Activated T-helper 9 cell treated with anti-CD3 and anti-CD28 coated beads, Interleukin-2, amount 50 U/mL, for 16 hours (primary cell): ENCODE measurements around the gene NMT1.
A peak's percentile ranks its signal among the peaks of the same experiment; 100 is the strongest.

Experiments used
- DNase-seq: peaks from one replicate; pipeline ENCODE4 v3.0.0-alpha.2; 2020; ENCODE audit warnings: low read depth

NMT1 gene

DNA sequence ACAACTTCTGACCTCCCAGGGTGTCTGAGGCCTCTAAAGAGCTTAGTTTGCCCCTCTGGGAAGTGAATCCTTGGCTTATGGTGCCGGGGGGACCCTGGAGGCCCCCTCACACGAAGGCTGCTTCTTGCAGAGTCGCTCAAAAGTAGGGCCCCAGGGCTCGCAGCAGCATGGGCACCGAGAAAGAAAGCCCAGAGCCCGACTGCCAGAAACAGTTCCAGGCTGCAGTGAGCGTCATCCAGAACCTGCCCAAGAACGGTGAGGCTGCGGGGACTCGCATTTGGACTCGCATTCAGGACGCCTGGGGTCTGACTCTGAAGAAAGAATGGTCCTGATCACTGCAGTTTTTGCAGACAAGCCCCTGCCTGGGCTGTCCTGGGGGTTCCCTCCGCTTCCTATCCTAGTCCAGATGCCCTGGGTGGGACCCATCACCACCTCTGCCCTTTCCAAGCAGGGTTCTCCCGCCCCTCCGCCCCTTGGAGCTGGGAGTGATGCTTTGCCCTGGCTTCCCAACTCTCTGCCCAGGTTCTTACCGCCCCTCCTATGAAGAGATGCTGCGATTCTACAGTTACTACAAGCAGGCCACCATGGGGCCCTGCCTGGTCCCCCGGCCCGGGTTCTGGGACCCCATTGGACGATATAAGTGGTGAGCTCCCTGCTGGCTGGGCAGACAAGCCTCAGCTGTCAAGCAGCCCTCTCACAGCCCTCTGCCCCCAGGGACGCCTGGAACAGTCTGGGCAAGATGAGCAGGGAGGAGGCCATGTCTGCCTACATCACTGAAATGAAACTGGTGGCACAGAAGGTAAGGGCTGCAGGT is 75.1 kb downstream of the NMT1 start:
- no peak for DNase-seq

DNA sequence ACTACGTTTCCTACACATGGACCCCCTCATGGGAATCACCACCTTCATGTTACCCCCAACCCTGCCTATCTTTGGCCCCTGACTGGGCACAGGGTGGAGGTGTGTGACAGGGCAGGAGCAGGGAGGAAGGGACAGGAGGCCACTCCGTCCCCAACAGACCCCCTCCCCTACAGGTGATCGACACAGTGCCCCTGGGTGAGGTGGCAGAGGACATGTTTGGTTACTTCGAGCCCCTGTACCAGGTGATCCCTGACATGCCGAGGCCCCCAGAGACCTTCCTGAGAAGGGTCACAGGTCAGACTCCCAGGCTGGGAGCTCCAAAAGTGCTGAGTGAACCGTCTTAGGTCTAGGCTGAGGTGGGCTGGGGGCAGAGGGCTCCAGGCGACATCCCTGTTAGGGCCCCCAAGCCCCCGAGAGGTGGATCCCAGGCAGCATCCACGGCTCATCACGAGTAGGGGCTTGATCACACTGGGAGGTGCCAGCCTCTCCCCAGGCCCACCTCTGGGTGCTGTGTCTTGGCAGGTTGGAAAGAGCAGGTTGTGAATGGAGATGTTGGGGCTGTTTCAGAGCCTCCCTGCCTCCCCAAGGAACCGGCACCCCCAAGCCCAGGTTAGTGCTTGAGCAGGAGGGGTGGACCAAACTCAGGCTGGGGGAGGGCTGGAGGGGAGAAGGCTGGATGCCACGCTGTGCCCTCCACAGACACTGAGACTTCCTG is 75.9 kb downstream of the NMT1 start:
- no peak for DNase-seq

DNA sequence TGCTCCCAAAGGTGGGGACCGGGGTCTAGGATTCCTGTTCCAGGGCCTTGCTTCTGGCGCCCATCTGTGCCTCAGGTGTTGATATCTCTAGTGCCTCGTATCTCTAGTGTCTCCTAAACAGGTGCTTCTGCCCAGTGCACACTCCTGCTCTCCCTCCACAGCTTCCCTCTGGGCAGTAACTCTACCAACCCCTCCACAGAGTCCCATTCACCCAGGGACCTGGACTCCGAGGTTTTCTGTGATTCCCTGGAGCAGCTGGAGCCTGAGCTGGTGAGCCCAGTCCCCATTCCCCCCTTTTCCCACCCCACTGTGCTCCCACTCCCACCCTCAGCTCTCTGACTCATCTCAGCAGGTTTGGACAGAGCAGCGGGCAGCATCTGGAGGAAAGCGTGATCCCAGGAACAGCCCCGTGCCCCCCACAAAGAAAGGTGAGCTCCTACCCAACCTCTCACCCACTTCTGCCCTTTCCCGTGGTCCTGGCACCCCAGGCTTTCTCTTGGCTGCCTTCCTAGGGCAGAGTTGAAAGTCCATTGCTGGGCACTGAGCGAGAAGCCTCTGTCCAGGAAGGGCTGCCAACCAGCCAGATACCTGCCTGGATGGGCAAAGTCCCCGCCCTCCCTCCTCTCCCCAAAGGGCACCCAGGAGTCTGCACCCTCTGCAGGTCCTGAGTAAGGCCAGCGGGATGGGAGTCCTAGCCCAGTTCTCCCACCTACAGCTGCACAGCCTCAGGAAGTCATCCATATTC is 76.6 kb downstream of the NMT1 start:
- no peak for DNase-seq

DNA sequence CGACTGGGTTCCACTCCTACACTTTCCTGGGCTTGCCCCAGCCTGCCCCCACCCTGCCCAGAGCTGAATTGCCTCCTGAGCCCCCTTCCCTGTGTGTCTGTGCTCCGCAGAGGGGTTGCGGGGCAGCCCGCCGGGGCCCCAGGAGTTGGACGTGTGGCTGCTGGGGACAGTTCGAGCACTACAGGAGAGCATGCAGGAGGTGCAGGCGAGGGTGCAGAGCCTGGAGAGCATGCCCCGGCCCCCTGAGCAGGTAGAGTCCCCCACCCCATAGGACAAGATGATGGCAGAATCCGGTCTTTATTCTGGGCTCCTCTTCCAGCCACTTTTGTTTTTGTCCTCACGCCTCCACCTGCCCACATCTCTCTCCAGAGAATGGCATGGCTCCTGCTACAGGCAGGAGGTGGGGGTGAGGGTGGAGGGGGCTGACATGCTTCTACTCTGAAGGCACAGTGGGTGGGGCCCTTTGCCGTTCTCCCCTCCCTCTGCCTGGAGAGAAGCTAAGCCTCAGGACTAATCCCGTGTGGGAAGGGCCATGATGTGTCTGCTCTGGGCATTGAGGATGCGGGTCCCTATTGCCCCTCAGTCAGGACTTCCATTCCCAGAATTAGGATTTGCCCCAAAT is 77.9 kb downstream of the NMT1 start:
- DNase-seq, result no peak

DNA sequence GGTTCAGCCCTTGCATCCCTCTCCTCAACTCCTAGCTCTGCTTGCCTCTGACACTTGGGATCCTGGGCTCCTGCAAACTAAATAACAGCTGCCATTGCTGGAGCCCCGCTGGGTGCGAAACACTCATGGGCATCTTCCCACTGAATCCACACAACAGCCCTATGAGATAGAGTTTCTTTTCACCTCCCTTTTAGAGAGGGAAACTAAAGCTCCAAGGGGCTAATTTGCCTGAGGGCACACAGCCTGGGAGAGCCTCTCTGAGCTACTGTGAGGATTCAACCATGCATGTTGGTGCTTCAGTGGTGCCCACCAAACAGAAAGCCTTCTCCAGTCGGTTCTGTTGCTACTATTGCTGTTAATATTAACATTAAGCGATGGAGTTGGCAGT is 78.4 kb downstream of the NMT1 start:
- DNase-seq, result no peak

DNA sequence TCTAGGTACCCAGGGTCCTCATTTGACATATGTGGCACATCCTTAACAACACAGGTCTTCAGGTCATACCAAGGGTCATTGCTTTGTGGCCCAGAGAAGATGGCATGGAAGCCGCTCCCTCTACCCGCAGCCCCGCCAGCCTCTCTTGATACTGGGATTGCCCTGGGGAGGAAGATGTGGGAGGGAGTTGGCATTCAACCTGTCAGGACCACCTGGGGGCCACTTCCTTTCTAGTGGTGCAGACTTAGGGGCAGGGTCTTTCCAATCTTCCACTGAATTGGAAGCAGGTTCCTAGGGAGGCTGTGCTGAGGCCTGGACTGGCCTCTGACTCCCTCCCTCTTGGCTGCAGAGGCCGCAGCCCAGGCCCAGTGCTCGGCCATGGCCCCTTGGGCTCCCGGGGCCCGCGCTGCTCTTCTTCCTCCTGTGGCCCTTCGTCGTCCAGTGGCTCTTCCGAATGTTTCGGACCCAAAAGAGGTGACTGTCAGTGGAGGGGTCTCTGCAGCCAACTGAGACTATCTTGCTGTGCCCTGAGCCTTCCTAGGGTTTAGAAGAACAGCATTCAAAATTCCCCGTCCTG is 82.1 kb downstream of the NMT1 start:
- no peak for DNase-seq

DNA sequence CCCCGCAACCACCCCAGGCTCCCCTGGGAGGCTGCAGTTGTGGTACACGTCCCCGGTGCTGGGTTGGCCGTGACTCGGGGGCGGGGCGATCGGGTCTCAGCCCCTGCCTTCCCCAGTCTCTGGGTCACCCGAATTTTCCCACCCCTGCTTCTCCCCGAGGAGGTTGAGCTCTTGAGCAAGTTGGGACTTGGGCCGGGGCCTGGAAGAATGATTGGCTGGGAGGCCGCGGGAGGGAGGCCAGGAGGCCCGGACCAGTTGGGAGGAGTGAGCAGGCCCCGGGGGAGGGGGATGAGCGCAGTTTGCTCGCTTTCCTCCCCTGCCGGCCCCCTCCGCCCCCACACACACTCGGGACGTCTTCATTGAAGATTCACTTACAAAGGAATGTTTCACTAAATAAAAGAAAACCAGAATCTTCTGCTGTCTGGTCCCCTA is 82.7 kb downstream of the NMT1 start:
- no peak for DNase-seq

DNA sequence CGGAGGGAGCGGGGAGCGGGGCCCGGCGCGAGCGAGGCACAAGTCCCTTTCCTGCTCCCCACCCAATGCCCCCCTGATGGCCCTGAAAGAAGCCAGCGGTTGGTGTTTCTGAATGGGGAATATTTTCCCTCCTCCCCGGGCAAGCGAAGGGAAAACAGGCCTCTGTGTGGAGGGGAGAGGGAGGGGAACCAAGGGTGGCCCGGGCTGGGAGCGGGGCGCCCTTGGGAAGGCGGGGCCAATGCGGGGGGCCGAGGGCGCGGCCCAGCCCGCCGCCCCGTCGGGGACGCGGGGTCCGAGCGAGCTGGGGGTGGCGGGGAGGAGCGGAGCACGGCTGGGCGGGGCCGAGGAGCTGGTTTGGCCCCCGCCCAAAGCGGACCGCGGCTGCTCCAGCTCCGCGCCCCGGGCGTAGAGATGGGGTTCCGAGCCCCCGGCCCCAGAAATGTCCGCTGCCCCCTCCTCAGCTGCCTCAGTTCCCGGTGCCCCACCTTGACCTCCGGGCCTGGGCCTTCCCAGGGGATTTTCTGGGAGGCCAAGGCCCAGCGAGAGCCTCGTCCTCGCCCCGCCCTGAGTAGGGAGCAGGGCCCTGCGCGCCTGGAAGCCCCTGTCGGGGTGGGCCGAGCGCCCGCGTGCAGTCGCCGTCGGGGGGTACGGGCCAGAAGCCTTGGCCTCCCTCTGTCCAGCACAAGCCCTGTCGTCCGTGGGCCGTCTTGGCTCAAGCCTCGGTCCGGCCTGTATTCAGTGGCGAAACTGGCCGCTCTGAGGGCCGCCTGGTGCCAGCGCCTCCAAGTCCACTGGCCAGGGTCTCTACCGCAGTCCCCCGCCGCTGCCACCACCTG is 83.3 kb downstream of the NMT1 start:
- DNase-seq, result no peak

DNA sequence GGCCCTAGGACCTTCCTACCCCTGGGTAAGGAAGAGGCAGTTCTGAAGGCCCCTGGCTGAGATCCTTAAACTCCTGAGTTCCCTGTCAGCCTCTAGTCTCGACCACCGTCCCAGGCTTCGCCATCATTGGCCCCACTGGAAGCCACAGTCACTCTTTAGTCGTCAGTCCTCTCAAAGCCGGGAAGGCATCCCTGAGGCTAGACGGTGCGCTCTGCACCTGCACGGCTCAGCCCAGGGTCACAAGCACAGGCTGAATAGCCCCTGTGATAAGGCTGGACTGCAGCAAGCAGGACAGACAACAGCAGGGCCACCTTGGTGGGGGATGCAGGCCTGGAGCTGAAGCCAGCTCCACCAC is 83.9 kb downstream of the NMT1 start:
- DNase-seq, result no peak

DNA sequence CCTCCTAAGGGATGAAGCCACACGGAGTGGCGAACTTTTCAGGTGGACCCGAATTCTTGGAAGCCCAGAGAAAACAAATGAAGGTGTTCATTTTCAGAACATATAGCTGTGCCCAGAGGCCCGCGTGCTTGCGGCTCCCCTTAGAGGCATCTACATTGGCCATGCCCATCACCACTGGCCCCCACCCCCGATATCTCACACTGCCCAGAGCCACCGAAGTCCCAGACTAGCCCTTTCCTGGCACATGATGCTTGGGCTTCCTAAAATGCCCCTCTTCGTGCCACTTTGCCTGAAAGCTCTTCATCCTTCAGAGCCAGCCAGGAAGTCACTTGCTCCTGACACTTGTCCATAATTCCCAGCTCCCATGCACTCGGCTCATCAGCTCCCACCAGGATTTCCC is 85.0 kb downstream of the NMT1 start:
- no peak for DNase-seq

DNA sequence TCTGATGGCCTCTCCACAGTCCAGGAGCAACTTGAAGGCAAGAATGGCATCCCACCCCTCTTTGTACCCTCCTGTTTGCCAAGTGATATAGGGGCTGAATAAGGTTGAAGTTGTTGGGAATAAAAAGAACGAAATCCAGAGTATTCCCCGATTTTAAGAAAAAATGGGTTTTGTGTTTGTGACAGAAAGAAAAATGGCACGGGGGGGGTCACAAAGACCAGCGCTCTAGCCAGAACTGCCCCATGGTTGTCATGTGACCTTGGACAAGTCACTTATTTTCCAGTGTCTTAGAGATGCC is 85.4 kb downstream of the NMT1 start:
- no peak for DNase-seq

DNA sequence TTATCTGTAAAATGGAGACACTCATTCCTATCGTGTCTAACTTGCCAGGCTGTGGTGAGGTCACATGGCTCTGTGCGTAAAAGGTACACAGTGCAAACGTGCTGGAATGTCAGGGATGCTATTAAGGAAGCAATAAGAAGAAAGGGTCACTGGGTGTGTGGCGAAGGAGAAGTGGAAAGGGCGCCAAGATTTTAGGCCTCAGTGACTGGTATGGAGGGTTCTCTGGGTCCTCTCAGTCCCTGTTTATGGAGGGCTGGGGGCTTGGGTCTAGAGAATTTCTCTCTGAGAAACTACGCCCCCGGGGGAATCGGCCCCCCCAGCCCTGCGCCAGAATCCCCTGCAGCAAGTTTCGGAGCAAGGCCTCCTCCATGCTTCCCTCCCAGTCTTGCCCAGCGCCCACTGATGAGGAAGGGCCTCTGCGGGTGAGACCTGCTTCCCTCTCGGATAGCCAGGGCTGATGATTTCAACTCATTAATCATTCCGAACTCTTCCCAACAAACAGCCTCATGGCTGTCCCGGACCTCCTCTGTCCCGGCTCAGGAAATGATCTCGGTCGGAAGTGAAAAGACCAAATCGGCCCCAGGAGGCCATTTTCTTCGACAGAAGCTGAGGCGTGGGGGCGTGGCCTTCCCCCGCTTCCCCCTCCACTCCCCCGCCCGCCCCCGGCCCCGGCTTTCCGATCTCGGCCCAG is 85.9 kb downstream of the NMT1 start:
- no peak for DNase-seq

DNA sequence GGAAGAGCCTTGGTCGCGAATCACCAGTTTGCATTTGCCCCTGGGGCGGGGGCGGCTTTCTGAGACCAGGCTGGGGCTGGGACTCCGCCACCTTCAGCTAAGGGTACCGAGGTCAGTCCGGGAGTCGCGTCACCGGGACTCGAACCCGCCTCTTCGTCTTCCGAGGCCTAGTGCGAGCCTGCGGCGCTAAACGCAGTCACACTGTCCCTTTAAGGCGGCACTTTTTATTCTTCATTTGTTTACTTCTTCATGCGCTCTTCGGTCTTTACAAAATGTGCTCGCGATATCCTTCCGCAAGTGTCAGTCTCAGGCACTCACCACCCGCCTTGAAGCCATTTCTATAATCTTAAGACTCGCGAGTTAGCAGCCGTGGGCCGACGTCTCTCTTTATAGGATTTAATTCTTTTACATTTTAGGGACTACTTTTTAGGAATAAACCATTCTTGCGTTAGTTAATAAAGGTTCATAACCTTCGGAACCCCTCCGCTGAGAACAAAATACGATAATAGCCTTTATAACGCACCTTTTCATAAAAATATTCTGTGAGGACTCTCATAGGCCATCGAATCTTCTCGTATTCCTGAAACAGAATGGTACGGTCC is 86.6 kb downstream of the NMT1 start:
- peak; percentile 66 for DNase-seq

DNA sequence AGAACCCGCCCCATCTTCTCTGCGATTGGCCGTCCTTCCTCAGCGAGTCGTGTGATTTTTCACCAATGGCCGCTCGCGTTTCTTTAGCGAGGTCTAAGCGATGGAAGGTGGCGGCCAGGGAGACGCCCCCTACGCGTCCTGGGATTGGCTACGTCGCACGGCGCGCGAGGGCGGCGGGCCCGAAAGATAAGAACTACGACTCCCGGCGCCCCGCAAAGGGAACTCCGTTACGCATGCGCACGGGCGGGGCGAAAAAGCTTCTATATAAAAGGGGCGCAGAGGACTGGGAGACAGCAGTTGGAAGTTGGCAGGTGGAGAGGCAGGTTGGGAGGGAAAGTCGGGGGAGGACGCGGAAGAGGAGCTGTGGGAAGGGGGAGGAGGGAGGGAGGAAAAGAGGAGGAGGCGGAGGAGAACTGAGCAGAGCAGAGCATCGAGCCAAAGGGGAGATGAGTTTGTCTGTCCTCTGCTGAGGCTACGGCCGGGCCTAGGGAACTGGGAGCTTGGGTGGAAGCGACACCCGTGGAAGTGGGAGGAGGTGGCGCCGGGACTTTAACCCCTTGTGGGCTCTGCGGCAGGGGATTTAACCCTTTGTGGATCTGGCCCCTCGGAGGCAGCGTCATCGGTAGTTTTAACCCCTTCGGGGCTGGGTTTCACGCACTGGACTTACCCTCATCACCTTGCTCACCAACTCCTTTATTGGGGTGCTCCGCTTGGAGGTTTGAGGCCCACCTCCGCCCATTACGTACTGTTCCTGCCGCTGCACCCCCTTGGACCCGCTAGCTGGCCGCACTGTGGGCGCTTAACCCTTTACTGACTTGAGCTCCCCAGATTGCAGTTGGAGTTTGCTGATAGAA is 87.3 kb downstream of the NMT1 start, which contains the start of gene HEXIM1:
TSS of gene HEXIM1 (plus strand) at position 293 of the 854 bp plus-strand sequence. CDS start 716 bp downstream, outside the sequence.
- DNase-seq, result peak; percentile 98

DNA sequence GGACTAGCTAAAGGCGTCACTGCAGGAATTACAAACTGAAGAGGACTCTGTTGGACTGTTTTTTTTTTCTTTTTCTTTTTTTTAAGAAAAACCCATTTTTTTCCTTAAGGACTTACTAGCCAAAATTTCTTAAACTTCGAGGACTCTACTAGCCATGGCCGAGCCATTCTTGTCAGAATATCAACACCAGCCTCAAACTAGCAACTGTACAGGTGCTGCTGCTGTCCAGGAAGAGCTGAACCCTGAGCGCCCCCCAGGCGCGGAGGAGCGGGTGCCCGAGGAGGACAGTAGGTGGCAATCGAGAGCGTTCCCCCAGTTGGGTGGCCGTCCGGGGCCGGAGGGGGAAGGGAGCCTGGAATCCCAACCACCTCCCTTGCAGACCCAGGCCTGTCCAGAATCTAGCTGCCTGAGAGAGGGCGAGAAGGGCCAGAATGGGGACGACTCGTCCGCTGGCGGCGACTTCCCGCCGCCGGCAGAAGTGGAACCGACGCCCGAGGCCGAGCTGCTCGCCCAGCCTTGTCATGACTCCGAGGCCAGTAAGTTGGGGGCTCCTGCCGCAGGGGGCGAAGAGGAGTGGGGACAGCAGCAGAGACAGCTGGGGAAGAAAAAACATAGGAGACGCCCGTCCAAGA is 88.0 kb downstream of the NMT1 start:
- DNase-seq, result peak; percentile 67

DNA sequence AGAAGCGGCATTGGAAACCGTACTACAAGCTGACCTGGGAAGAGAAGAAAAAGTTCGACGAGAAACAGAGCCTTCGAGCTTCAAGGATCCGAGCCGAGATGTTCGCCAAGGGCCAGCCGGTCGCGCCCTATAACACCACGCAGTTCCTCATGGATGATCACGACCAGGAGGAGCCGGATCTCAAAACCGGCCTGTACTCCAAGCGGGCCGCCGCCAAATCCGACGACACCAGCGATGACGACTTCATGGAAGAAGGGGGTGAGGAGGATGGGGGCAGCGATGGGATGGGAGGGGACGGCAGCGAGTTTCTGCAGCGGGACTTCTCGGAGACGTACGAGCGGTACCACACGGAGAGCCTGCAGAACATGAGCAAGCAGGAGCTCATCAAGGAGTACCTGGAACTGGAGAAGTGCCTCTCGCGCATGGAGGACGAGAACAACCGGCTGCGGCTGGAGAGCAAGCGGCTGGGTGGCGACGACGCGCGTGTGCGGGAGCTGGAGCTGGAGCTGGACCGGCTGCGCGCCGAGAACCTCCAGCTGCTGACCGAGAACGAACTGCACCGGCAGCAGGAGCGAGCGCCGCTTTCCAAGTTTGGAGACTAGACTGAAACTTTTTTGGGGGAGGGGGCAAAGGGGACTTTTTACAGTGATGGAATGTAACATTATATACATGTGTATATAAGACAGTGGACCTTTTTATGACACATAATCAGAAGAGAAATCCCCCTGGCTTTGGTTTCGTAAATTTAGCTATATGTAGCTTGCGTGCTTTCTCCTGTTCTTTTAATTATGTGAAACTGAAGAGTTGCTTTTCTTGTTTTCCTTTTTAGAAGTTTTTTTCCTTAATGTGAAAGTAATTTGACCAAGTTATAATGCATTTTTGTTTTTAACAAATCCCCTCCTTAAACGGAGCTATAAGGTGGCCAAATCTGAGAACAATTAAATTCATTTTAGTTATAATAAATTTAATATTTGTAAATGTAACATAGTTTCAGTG is 88.8 kb downstream of the NMT1 start:
- no peak for DNase-seq
